HEK293 (cell line): ENCODE results near the gene RALGAPA2.

ENCODE experiments used
- CTCF ChIA-PET: fragments of 350-600 bp; formaldehyde crosslinking; extraction: SDS; loops from one replicate; lab custom pipeline; 2021; ENCODE audit warnings: antibody characterized with exemption; lab: Yijun Ruan, JAX
- POLR2A ChIA-PET: fragments of 300-600 bp; formaldehyde crosslinking; extraction: SDS; loops from one replicate; lab custom pipeline; 2020; ENCODE audit warnings: antibody characterized with exemption, inconsistent platforms; lab: Yijun Ruan, JAX
- H3K27ac ChIP-seq: fragments of 200-500 bp; sonication (Bioruptor generic); 2 replicates; pipeline ENCODE4 v1.5.1; 2014; ENCODE audit warnings: low read depth, low read length, control low read depth, inconsistent platforms; ENCODE audit errors: extremely low read depth
- H3K36me3 ChIP-seq, 2 experiments: fragments of 200-500 bp in 1 of 2; sonication (Bioruptor generic) in 1 of 2; 1 replicate in 1 of 2; 2 replicates in 1 of 2; pipeline ENCODE4 v1.5.1; 2014 to 2017; ENCODE audit warnings: inconsistent platforms in 2 of 2, low read length in 2 of 2; ENCODE audit not compliant: control insufficient read depth in 2 of 2, insufficient read depth in 1 of 2
- H3K4me1 ChIP-seq: fragments of 200-500 bp; sonication (Bioruptor generic); 2 replicates; pipeline ENCODE4 v1.5.1; 2014; ENCODE audit warnings: mild to moderate bottlenecking, low read length, inconsistent platforms; ENCODE audit not compliant: control insufficient read depth, insufficient read depth
- H3K4me3 ChIP-seq: 2 replicates; pipeline ENCODE4 v1.5.1; 2011; ENCODE audit warnings: low read depth, mild to moderate bottlenecking, control low read depth, low read length, moderate library complexity
- H3K9me3 ChIP-seq: fragments of 200-500 bp; sonication (Bioruptor generic); 2 replicates; pipeline ENCODE4 v1.5.1; 2014; ENCODE audit warnings: low read depth, low read length, inconsistent platforms; ENCODE audit not compliant: control insufficient read depth, insufficient read depth
- BCL6B ChIP-seq: fragments of 450-650 bp; formaldehyde crosslinking; IDR thresholded peaks from 2 replicates; pipeline ENCODE4 v1.5.1; 2017; ENCODE audit warnings: missing biosample characterization, missing genetic modification characterization
- EGR2 ChIP-seq: fragments of 450-650 bp; formaldehyde crosslinking; IDR thresholded peaks from 2 replicates; pipeline ENCODE4 v1.5.1; 2016; ENCODE audit warnings: low read depth, missing biosample characterization, missing genetic modification characterization
- GFI1B ChIP-seq: fragments of 450-650 bp; formaldehyde crosslinking; IDR thresholded peaks from 2 replicates; pipeline ENCODE4 v1.5.1; 2016; ENCODE audit warnings: missing biosample characterization, missing genetic modification characterization
- OSR2 ChIP-seq: fragments of 450-650 bp; formaldehyde crosslinking; IDR thresholded peaks from 2 replicates; pipeline ENCODE4 v1.5.1; 2016; ENCODE audit warnings: missing biosample characterization, missing genetic modification characterization
- PRDM10 ChIP-seq: fragments of 450-650 bp; formaldehyde crosslinking; IDR thresholded peaks from 2 replicates; pipeline ENCODE4 v1.5.1; 2016; ENCODE audit warnings: missing biosample characterization, missing genetic modification characterization
- PRDM6 ChIP-seq: fragments of 450-650 bp; formaldehyde crosslinking; IDR thresholded peaks from 2 replicates; pipeline ENCODE4 v1.5.1; 2017; ENCODE audit warnings: missing biosample characterization, missing genetic modification characterization
- SALL2 ChIP-seq: fragments of 450-650 bp; formaldehyde crosslinking; IDR thresholded peaks from 2 replicates; pipeline ENCODE4 v1.5.0; 2017; ENCODE audit warnings: missing biosample characterization, mild to moderate bottlenecking, missing genetic modification characterization, borderline replicate concordance
- SETDB1 ChIP-seq: IDR thresholded peaks from one replicate; pipeline ENCODE4 v1.6.1; 2017; ENCODE audit warnings: mild to moderate bottlenecking, low read length, moderate library complexity, mixed read lengths; ENCODE audit not compliant: insufficient read length
- ZBTB6 ChIP-seq: fragments of 450-650 bp; formaldehyde crosslinking; IDR thresholded peaks from 2 replicates; pipeline ENCODE4 v1.5.1; 2017; ENCODE audit warnings: missing biosample characterization, missing genetic modification characterization
- ZFP69B ChIP-seq: fragments of 450-650 bp; formaldehyde crosslinking; IDR thresholded peaks from 2 replicates; pipeline ENCODE4 v1.5.1; 2016; ENCODE audit warnings: missing biosample characterization, missing genetic modification characterization
- ZNF19 ChIP-seq: fragments of 450-650 bp; formaldehyde crosslinking; IDR thresholded peaks from 2 replicates; pipeline ENCODE4; 2016; ENCODE audit warnings: missing biosample characterization, missing genetic modification characterization, low read depth
- ZNF274 ChIP-seq, 2 experiments: fragments of 200-500 bp in 1 of 2; fragments of 450-650 bp in 1 of 2; sonication (Bioruptor generic) in 1 of 2; formaldehyde crosslinking in 1 of 2; IDR thresholded peaks; 2 replicates each; pipeline versions ENCODE4 v1.5.1 to v1.6.1; 2014 to 2016; ENCODE audit warnings: borderline replicate concordance in 1 of 2, inconsistent platforms in 1 of 2, low read length in 1 of 2, missing biosample characterization in 1 of 2, missing genetic modification characterization in 1 of 2
- ZNF324 ChIP-seq: fragments of 450-650 bp; formaldehyde crosslinking; IDR thresholded peaks from 2 replicates; pipeline ENCODE4 v1.5.1; 2016; ENCODE audit warnings: missing biosample characterization, missing genetic modification characterization
- ZNF510 ChIP-seq: fragments of 450-650 bp; formaldehyde crosslinking; IDR thresholded peaks from 2 replicates; pipeline ENCODE4 v1.5.1; 2018; ENCODE audit warnings: mild to moderate bottlenecking, missing genetic modification characterization, missing biosample characterization; ENCODE audit not compliant: insufficient replicate concordance
- ZNF514 ChIP-seq: fragments of 450-650 bp; formaldehyde crosslinking; IDR thresholded peaks from 2 replicates; pipeline ENCODE4 v1.5.1; 2016; ENCODE audit warnings: missing biosample characterization, missing genetic modification characterization
- ZNF521 ChIP-seq: fragments of 450-650 bp; formaldehyde crosslinking; IDR thresholded peaks from 2 replicates; pipeline ENCODE4 v1.5.1; 2017; ENCODE audit warnings: missing biosample characterization, mild to moderate bottlenecking, missing genetic modification characterization
- ZNF626 ChIP-seq: fragments of 450-650 bp; sonication (Bioruptor Pico); formaldehyde crosslinking; IDR thresholded peaks from 2 replicates; pipeline ENCODE4 v1.5.1; 2018; ENCODE audit warnings: missing biosample characterization, missing genetic modification characterization, inconsistent platforms
- ZNF639 ChIP-seq: fragments of 450-650 bp; formaldehyde crosslinking; IDR thresholded peaks from 2 replicates; pipeline ENCODE4 v1.5.1; 2016; ENCODE audit warnings: missing biosample characterization, missing genetic modification characterization
- ZNF701 ChIP-seq: fragments of 450-650 bp; formaldehyde crosslinking; IDR thresholded peaks from 2 replicates; pipeline ENCODE4 v1.5.1; 2016; ENCODE audit warnings: missing biosample characterization, missing genetic modification characterization
- ZNF76 ChIP-seq: fragments of 450-650 bp; formaldehyde crosslinking; IDR thresholded peaks from 2 replicates; pipeline ENCODE4; 2016; ENCODE audit warnings: low read depth, missing biosample characterization, missing genetic modification characterization, borderline replicate concordance
- ZNF830 ChIP-seq: fragments of 450-650 bp; IDR thresholded peaks from 2 replicates; pipeline ENCODE4 v1.5.0; 2018; ENCODE audit warnings: missing biosample characterization, missing genetic modification characterization, low read depth, mild to moderate bottlenecking, moderate library complexity
- ZNF843 ChIP-seq: fragments of 450-650 bp; formaldehyde crosslinking; IDR thresholded peaks from 2 replicates; pipeline ENCODE4 v1.5.1; 2016; ENCODE audit warnings: missing biosample characterization, missing genetic modification characterization
- ZSCAN18 ChIP-seq: fragments of 450-650 bp; formaldehyde crosslinking; IDR thresholded peaks from 2 replicates; pipeline ENCODE4 v1.5.1; 2016; ENCODE audit warnings: missing biosample characterization, missing genetic modification characterization
- ZXDB ChIP-seq: fragments of 450-650 bp; formaldehyde crosslinking; IDR thresholded peaks from 2 replicates; pipeline ENCODE4 v1.5.1; 2016; ENCODE audit warnings: missing biosample characterization, missing genetic modification characterization

Gene RALGAPA2

GRCh38 chr20:20612251-20612650 lies 100.2 kb downstream of the RALGAPA2 start (continued):
- TF ChIP-seq BCL6B (tag by site-specific recombination) (peak; percentile 57; the same call in 1 of the 2 replicates), GFI1B (peak; percentile 90), ZNF324 (tag by site-specific recombination) (no peak), SALL2 (tag by site-specific recombination) (no peak), ZNF521 (tag by site-specific recombination) (no peak), ZNF19 (no peak), ZNF626 (no peak), ZSCAN18 (tag by site-specific recombination) (no peak), ZNF701 (no peak), ZNF510 (no peak), ZFP69B (no peak), ZNF843 (tag by site-specific recombination) (peak; percentile 81), PRDM6 (tag by site-specific recombination) (peak; percentile 67), ZBTB6 (tag by site-specific recombination) (no peak), ZNF639 (tag by site-specific recombination) (no peak), EGR2 (tag by site-specific recombination) (no peak)

- no peaks in the 10 kb centered on the region for H3K9me3 ChIP-seq
- no peak overlapping the region for H3K27ac ChIP-seq
- POLR2A ChIA-PET = no interaction called here
- CTCF ChIA-PET = interaction anchor here (0.7 to 0.8 kb wide), 2 partner anchors 12 to 19 kb away, joined by 3 read pairs; no protein-coding TSS in a partner anchor
- H3K4me1 ChIP-seq = peaks cover 23% of the 10 kb centered on the region
- H3K4me3 ChIP-seq = no peak overlapping the region
- H3K36me3 ChIP-seq = peaks cover 0 to 6% of the 10 kb centered on the region in 2 experiments; a peak in 1 of 3 replicates
- peak; percentile 31; the same call in 1 of the 2 replicates for TF ChIP-seq OSR2
- no peak for TF ChIP-seq ZNF514 (tag by site-specific recombination)
Measured at GRCh38 chr20:20611167-20611566, 101.3 kb downstream of the RALGAPA2 start.

GRCh38 chr20:20609522-20609921 lies 102.9 kb downstream of the RALGAPA2 start:
- POLR2A ChIA-PET = no interaction called here
- H3K4me3 ChIP-seq = no peak overlapping the region
- CTCF ChIA-PET = interaction anchor here (0.6 to 1.1 kb wide), 2 partner anchors 372 to 962 kb away, joined by 3 read pairs; no protein-coding TSS in a partner anchor
- no peaks in the 10 kb centered on the region for H3K9me3 ChIP-seq
- H3K36me3 ChIP-seq = peaks cover 0 to 7% of the 10 kb centered on the region in 2 experiments; a peak in 1 of 3 replicates
- no peak overlapping the region for H3K27ac ChIP-seq
- H3K4me1 ChIP-seq = peaks cover 23% of the 10 kb centered on the region
- TF ChIP-seq PRDM10 (tag by site-specific recombination) (no peak), ZNF76 (tag by site-specific recombination) (no peak), ZXDB (tag by site-specific recombination) (no peak), ZNF274 (IDR thresholded peaks at IDR 0.05; ENCODE audit: low read length) (no peak), ZNF274 (tag by site-specific recombination; IDR thresholded peaks at IDR 0.05; ENCODE audit: borderline replicate concordance) (no peak), ZNF830 (tag by site-specific recombination) (no peak), SETDB1 (no peak)
